ENCODE data around the gene AP5B1. TPM values are rescaled to one million over a fixed set of nuclear protein-coding genes. Genes with fewer than 3 reads are reported as not detected.
A peak's percentile ranks its signal among the peaks of the same experiment; 100 is the strongest.

AP5B1 gene
- total and polyA plus RNA-seq, 9 of the 15 experiments (the other 6 are each of a cell fraction or from before 2014, with no cell fraction given), result 0.51 to 24.2 (median 5.1) TPM

DNA sequence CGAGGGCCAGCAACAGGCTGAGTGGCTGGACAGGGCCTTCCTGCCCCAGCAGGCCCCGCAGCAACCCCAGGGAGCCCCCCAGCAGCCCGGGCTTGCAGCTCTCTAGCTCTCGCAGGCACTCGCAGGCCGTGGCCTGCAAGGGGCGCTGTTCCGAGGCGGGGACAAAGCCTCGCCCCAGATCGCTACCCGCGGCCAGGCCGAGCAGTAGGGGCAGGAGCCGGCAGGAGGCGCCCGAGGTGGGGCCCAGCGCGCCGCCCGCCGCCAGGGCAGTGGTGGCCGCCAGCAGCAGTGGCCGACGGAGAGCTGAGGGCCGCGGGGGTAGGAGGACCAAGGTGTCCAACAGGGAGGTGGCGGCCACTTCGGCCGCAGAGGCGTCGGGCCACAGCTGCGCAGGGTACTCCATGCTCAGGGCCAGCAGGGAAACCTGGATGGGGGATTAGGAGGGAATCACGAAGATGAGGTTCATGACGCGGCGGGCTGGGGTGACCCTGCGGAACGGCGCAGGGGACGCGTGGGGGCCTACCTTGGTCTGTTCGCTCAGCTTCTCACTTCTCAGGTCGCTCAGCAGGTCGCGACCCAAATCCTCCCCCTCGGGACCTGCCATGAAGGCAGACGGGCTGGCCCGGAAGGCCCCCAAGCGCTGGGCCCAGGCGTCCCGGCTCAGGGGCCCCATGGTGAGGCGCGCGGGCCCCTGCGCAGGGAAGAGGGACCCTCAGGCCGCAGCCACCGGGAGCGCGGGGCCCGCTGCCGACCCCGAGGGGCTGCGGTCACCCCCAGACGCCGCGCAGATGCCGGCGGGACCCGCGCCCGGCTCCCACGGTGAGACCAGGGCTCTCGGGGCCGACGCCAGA lies 632 bp downstream of the AP5B1 start (continued):
- TF ChIP-seq GTF2B (IDR thresholded peaks at IDR 0.05; ENCODE audit: extremely low read depth, insufficient read length) (no peak), EZH2 (IDR thresholded peaks at IDR 0.05; ENCODE audit: borderline replicate concordance, low read depth, low read length) (no peak), ELF4 (CRISPR knock-in tag; IDR thresholded peaks at IDR 0.05) (no peak), NFE2 (IDR thresholded peaks at IDR 0.05; ENCODE audit: low read depth) (no peak), CHCHD3 (CRISPR knock-in tag; IDR thresholded peaks at IDR 0.05) (no peak), NR2C2 (CRISPR knock-in tag; IDR thresholded peaks at IDR 0.05) (peak; percentile 70; the same call in 1 of the 2 replicates), NR2C2 (tag; IDR thresholded peaks at IDR 0.05) (no peak), ZFP30 (CRISPR knock-in tag; IDR thresholded peaks at IDR 0.05; ENCODE audit: borderline replicate concordance) (no peak), PHF8 (IDR thresholded peaks at IDR 0.05; ENCODE audit: borderline replicate concordance, low read length) (peak; percentile 64; the same call in 1 of the 2 replicates), RFX1 (IDR thresholded peaks at IDR 0.05) (no peak), ZNF695 (CRISPR knock-in tag; IDR thresholded peaks at IDR 0.05) (no peak), ZNF274 (IDR thresholded peaks at IDR 0.05; ENCODE audit: borderline replicate concordance, low read depth, low read length) (no peak), HMGXB4 (CRISPR knock-in tag; IDR thresholded peaks at IDR 0.05) (peak; percentile 99), ELF1 (tag; IDR thresholded peaks at IDR 0.05) (no peak), LARP7 (IDR thresholded peaks at IDR 0.05) (peak; percentile 65; the same call in 1 of the 2 replicates), ZNF639 (CRISPR knock-in tag; conservative IDR thresholded peaks at IDR 0.05 in 1 of 2, IDR thresholded peaks at IDR 0.05 in 1 of 2) (no peak)
- TF ChIP-seq, protein P1, sequence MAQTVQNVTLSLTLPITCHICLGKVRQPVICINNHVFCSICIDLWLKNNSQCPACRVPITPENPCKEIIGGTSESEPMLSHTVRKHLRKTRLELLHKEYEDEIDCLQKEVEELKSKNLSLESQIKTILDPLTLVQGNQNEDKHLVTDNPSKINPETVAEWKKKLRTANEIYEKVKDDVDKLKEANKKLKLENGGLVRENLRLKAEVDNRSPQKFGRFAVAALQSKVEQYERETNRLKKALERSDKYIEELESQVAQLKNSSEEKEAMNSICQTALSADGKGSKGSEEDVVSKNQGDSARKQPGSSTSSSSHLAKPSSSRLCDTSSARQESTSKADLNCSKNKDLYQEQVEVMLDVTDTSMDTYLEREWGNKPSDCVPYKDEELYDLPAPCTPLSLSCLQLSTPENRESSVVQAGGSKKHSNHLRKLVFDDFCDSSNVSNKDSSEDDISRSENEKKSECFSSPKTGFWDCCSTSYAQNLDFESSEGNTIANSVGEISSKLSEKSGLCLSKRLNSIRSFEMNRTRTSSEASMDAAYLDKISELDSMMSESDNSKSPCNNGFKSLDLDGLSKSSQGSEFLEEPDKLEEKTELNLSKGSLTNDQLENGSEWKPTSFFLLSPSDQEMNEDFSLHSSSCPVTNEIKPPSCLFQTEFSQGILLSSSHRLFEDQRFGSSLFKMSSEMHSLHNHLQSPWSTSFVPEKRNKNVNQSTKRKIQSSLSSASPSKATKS (CRISPR knock-in tag; IDR thresholded peaks at IDR 0.05), result no peak
